Panc1 (cell line): Measurements from ENCODE around the gene SLC4A5. TPM values are rescaled to one million over a fixed set of nuclear protein-coding genes. Genes with fewer than 3 reads are reported as not detected.

Experiments
- ATAC-seq: fragments of 200-7000 bp; cut with Tn5 transposase; 2 replicates; pipeline ENCODE4 v1.9.1; 2020; ENCODE audit warnings: mild to moderate bottlenecking, moderate library complexity
- BruUV-seq: library from RNA; stranded (reverse); fragments of 400-500 nt; replicated peaks from 2 replicates; lab custom pipeline; 2021; lab: Mats Ljungman, UMichigan
- CTCF ChIA-PET: fragments of 300-600 bp; sonication (Branson Sonifier 250); formaldehyde crosslinking; loops from one replicate; lab custom pipeline; 2022; ENCODE audit warnings: antibody characterized with exemption; lab: Charles Lee
- POLR2A ChIA-PET: fragments of 300-600 bp; sonication (Branson Sonifier 250); formaldehyde crosslinking; loops from one replicate; lab custom pipeline; 2022; ENCODE audit warnings: antibody characterized with exemption; lab: Charles Lee
- DNase-seq: peaks from one replicate; pipeline ENCODE4 v3.0.0-alpha.2; 2010; ENCODE audit warnings: low read depth, low spot score
- H3K27ac ChIP-seq: 2 replicates; pipeline ENCODE4 v1.5.1; 2011; ENCODE audit warnings: mild to moderate bottlenecking, low read length, inconsistent platforms
- H3K27me3 ChIP-seq: fragments of 200-500 bp; sonication (Bioruptor generic); 2 replicates; pipeline ENCODE4 v1.6.0; 2014; ENCODE audit warnings: low read length, inconsistent platforms; ENCODE audit not compliant: control insufficient read depth, insufficient read depth
- H3K36me3 ChIP-seq: fragments of 200-500 bp; sonication (Bioruptor generic); 2 replicates; pipeline ENCODE4 v1.5.1; 2014; ENCODE audit warnings: inconsistent platforms, mild to moderate bottlenecking, low read length, moderate library complexity; ENCODE audit not compliant: control insufficient read depth, insufficient read depth
- H3K4me1 ChIP-seq: 2 replicates; pipeline ENCODE4 v1.5.1; 2011; ENCODE audit warnings: inconsistent platforms, mild to moderate bottlenecking, low read length, moderate library complexity; ENCODE audit not compliant: control insufficient read depth, insufficient read depth
- H3K4me3 ChIP-seq, 2 experiments: 2 replicates each; pipeline ENCODE4 v1.5.1; 2011 to 2012; ENCODE audit warnings: low read depth in 2 of 2, low read length in 2 of 2, mild to moderate bottlenecking in 2 of 2, inconsistent platforms in 1 of 2, moderate library complexity in 1 of 2
- H3K9me3 ChIP-seq: fragments of 200-500 bp; sonication (Bioruptor generic); 2 replicates; pipeline ENCODE4 v1.5.1; 2014; ENCODE audit warnings: low read depth, mild to moderate bottlenecking, inconsistent platforms, low read length, moderate library complexity; ENCODE audit not compliant: control insufficient read depth, insufficient read depth
- CTCF ChIP-seq: fragments of 450-650 bp; IDR thresholded peaks from 2 replicates; pipeline ENCODE4 v1.5.1; 2017; ENCODE audit warnings: mild to moderate bottlenecking
- POLR2AphosphoS5 ChIP-seq: IDR thresholded peaks from 2 replicates; pipeline ENCODE4 v1.6.1; 2012; ENCODE audit warnings: mild to moderate bottlenecking, low read depth, low read length, moderate library complexity
- REST ChIP-seq, 2 experiments: IDR thresholded peaks; 2 replicates each; pipeline ENCODE4 v1.6.1; 2011 to 2012; ENCODE audit warnings: low read depth in 2 of 2, control low read depth in 1 of 2, low read length in 1 of 2, mild to moderate bottlenecking in 1 of 2, moderate library complexity in 1 of 2; ENCODE audit not compliant: insufficient read depth in 1 of 2
- SIN3A ChIP-seq: IDR thresholded peaks from 2 replicates; pipeline ENCODE4 v1.6.1; 2012; ENCODE audit warnings: low read depth, mild to moderate bottlenecking, low read length, moderate library complexity, borderline replicate concordance; ENCODE audit not compliant: insufficient read depth
- TCF7L2 ChIP-seq: IDR thresholded peaks from 2 replicates; pipeline ENCODE4 v1.6.1; 2011; ENCODE audit warnings: mild to moderate bottlenecking, low read depth, low read length, inconsistent platforms
- in situ Hi-C: cut with HindIII; loops from 2 replicates; pipeline ENCODE4 v1.10.0; 2016; ENCODE audit warnings: low sequenced_read_pairs, low pct_unique_long_range_greater_than_20kb
- intact Hi-C: fragments of 100-400 bp; cut with micrococcal nuclease; formaldehyde crosslinking; loops from one replicate; pipeline ENCODE4 v1.10.0; 2022; ENCODE audit not compliant: unreplicated experiment
- total RNA-seq: library from RNA; stranded (reverse); gene quantifications from one replicate; pipeline ENCODE4 v1.2.1, GENCODE V29; 2021; ENCODE audit not compliant: unreplicated experiment

SLC4A5 gene
- total RNA-seq, 1 experiment from 2014 or later: 1.2 TPM

GRCh38 chr2:74368499-74368898, 25.3 kb upstream of the SLC4A5 start:
- H3K27me3 ChIP-seq: no peaks in the 10 kb centered on the region
- peaks cover 20% of the 10 kb centered on the region; the same call in 1 of the 2 replicates for H3K36me3 ChIP-seq
- no peaks in the 10 kb centered on the region for H3K9me3 ChIP-seq
- TF ChIP-seq SIN3A: no peak
- no peak for TF ChIP-seq REST (IDR thresholded peaks at IDR 0.05; ENCODE audit: insufficient read depth in 1 of 2, low read depth in 2 of 2, low read length in 1 of 2)
- no peak for TF ChIP-seq CTCF
- no peak for TF ChIP-seq TCF7L2
- TF ChIP-seq POLR2AphosphoS5: no peak
- no peak overlapping the region for H3K27ac ChIP-seq
- in situ Hi-C loops: no loop called here
- no peak overlapping the region for H3K4me3 ChIP-seq
- BruUV-seq: no TSS peak
- H3K4me1 ChIP-seq: no peaks in the 10 kb centered on the region
- CTCF ChIA-PET: no interaction called here
- POLR2A ChIA-PET: no interaction called here
- ATAC-seq (no peak), DNase-seq (no peak)
- intact Hi-C loops: no loop called here

- no peaks in the 10 kb centered on the region for H3K27me3 ChIP-seq
- ChIA-PET POLR2A (no interaction called here), CTCF (no interaction called here)
- H3K4me3 ChIP-seq: no peak overlapping the region
- no peak for ATAC-seq
- in situ Hi-C loops (no loop called here), intact Hi-C loops (no loop called here)
- no peak for DNase-seq
- no TSS peak for BruUV-seq
- H3K9me3 ChIP-seq: no peaks in the 10 kb centered on the region
- H3K36me3 ChIP-seq: peaks cover 20% of the 10 kb centered on the region; the same call in 1 of the 2 replicates
- no peak overlapping the region for H3K27ac ChIP-seq
- no peaks in the 10 kb centered on the region for H3K4me1 ChIP-seq
- TF ChIP-seq TCF7L2: no peak
- TF ChIP-seq CTCF: no peak
- TF ChIP-seq POLR2AphosphoS5: no peak
- TF ChIP-seq SIN3A: no peak
- TF ChIP-seq REST (IDR thresholded peaks at IDR 0.05; ENCODE audit: insufficient read depth in 1 of 2, low read depth in 2 of 2, low read length in 1 of 2): no peak
Measured at GRCh38 chr2:74367789-74368188, 24.6 kb upstream of the SLC4A5 start.
